Measurements from ENCODE around the gene NRAS.

GRCh38 chr1:114685851-114686250 is 30.7 kb downstream of the NRAS start:
- TF ChIP-seq CTCF (IDR thresholded peaks at IDR 0.05), result no peak
- TF ChIP-seq POLR2A (IDR thresholded peaks at IDR 0.05), result no peak
